ENCODE data around the gene DPP8. TPM values are rescaled to one million over a fixed set of nuclear protein-coding genes. Genes with fewer than 3 reads are reported as not detected.

Gene DPP8
- total RNA-seq, 1 experiment from 2014 or later, result 25.1 TPM

- ChIA-PET CTCF (no interaction called here), POLR2A (ENCODE audit: unreplicated experiment) (no interaction called here)
- TF ChIP-seq CTCF (conservative IDR thresholded peaks at IDR 0.05), result no peak
- Histone ChIP-seq H3K9me3 (ENCODE audit: insufficient read depth, low read depth) (no peaks in the 10 kb centered on the region), H3F3A (ENCODE audit: insufficient read depth, low read depth) (peaks cover 12% of the 10 kb centered on the region; the same call in 1 of the 2 replicates), H3K79me2 (ENCODE audit: low read depth) (peaks cover 32% of the 10 kb centered on the region), H4K20me1 (ENCODE audit: insufficient read depth) (no peaks in the 10 kb centered on the region; the same call in 1 of the 2 replicates), H3K4me3 (no peak overlapping the region), H3K4me1 (replicated peaks; ENCODE audit: insufficient read depth) (peaks cover 23% of the 10 kb centered on the region), H3K4me2 (no peak overlapping the region), H3K27ac (no peak overlapping the region), H3K9me2 (ENCODE audit: insufficient read depth) (no peaks in the 10 kb centered on the region), H2AFZ (no peak overlapping the region), H3K27me3 (ENCODE audit: insufficient read depth, low read depth) (no peaks in the 10 kb centered on the region), H3K36me3 (ENCODE audit: low read depth) (no peaks in the 10 kb centered on the region)
- BruUV-seq (replicated peaks), result no TSS peak
- no peak for DNase-seq
- intact Hi-C loops (cut with micrococcal nuclease; ENCODE audit: unreplicated experiment), result no loop called here
Measured at GRCh38 chr15:65528461-65529060, 11.1 kb upstream of the DPP8 start.

- Histone ChIP-seq H3K79me2 (ENCODE audit: low read depth) (peaks cover 3% of the 10 kb centered on the region), H3K4me2 (no peak overlapping the region), H4K20me1 (ENCODE audit: insufficient read depth) (no peaks in the 10 kb centered on the region), H3K27ac (no peak overlapping the region), H3K4me3 (no peak overlapping the region), H3K4me1 (replicated peaks; ENCODE audit: insufficient read depth) (no peaks in the 10 kb centered on the region), H3K36me3 (ENCODE audit: low read depth) (no peaks in the 10 kb centered on the region), H2AFZ (no peak overlapping the region), H3K9me2 (ENCODE audit: insufficient read depth) (no peaks in the 10 kb centered on the region), H3F3A (ENCODE audit: insufficient read depth, low read depth) (no peaks in the 10 kb centered on the region), H3K9me3 (ENCODE audit: insufficient read depth, low read depth) (no peaks in the 10 kb centered on the region), H3K27me3 (ENCODE audit: insufficient read depth, low read depth) (no peaks in the 10 kb centered on the region)
- intact Hi-C loops (cut with micrococcal nuclease; ENCODE audit: unreplicated experiment), result no loop called here
- DNase-seq, result no peak
- POLR2A ChIA-PET (ENCODE audit: unreplicated experiment), result interaction anchor here (0.7 kb wide), 1 partner anchor 403 kb away, joined by 4 read pairs; no protein-coding TSS in a partner anchor
- CTCF ChIA-PET, result interaction anchor here (0.6 to 0.7 kb wide), 2 partner anchors 35 to 142 kb away, joined by 3 to 7 read pairs; no protein-coding TSS in a partner anchor
- no TSS peak for BruUV-seq (replicated peaks)
- no peak for TF ChIP-seq EZH2 (IDR thresholded peaks at IDR 0.05; ENCODE audit: low read depth)
- no peak for TF ChIP-seq CTCF (conservative IDR thresholded peaks at IDR 0.05)
Measured at GRCh38 chr15:65525622-65526021, 8.1 kb upstream of the DPP8 start.

- Histone ChIP-seq H3K9me3 (ENCODE audit: insufficient read depth, low read depth) (no peaks in the 10 kb centered on the region), H3F3A (ENCODE audit: insufficient read depth, low read depth) (no peaks in the 10 kb centered on the region), H2AFZ (no peak overlapping the region), H3K4me3 (no peak overlapping the region), H4K20me1 (ENCODE audit: insufficient read depth) (no peaks in the 10 kb centered on the region), H3K79me2 (ENCODE audit: low read depth) (no peaks in the 10 kb centered on the region), H3K9me2 (ENCODE audit: insufficient read depth) (no peaks in the 10 kb centered on the region), H3K36me3 (ENCODE audit: low read depth) (no peaks in the 10 kb centered on the region), H3K4me1 (replicated peaks; ENCODE audit: insufficient read depth) (no peaks in the 10 kb centered on the region), H3K27ac (no peak overlapping the region), H3K27me3 (ENCODE audit: insufficient read depth, low read depth) (no peaks in the 10 kb centered on the region), H3K4me2 (no peak overlapping the region)
- ChIA-PET CTCF (no interaction called here), POLR2A (ENCODE audit: unreplicated experiment) (no interaction called here)
- TF ChIP-seq CTCF (conservative IDR thresholded peaks at IDR 0.05) (no peak), EZH2 (IDR thresholded peaks at IDR 0.05; ENCODE audit: low read depth) (no peak)
- DNase-seq, result no peak
- no TSS peak for BruUV-seq (replicated peaks)
- intact Hi-C loops (cut with micrococcal nuclease; ENCODE audit: unreplicated experiment), result no loop called here
Measured at GRCh38 chr15:65524226-65524625, 6.7 kb upstream of the DPP8 start.

Measured in PC-9 (cell line).